Measurements from ENCODE around the gene AFAP1L1.

AFAP1L1 gene

GRCh38 chr5:149355688-149356087, 84.0 kb downstream of the AFAP1L1 start:
- no peak for DNase-seq

GRCh38 chr5:149356391-149356790, 84.7 kb downstream of the AFAP1L1 start:
- no peak for DNase-seq

GRCh38 chr5:149357370-149358293, 86.0 kb downstream of the AFAP1L1 start, which contains the start of gene PCYOX1L:
TSS of gene PCYOX1L (plus strand) at chr5:149358046. CDS start at chr5:149358069, 23 bp downstream.
- DNase-seq = peak; percentile 84 to 98

- DNase-seq = no peak
Observed at GRCh38 chr5:149358294-149358651, 86.6 kb downstream of the AFAP1L1 start.

- no peak for DNase-seq
Observed at GRCh38 chr5:149358868-149359495, 87.3 kb downstream of the AFAP1L1 start.

- DNase-seq = no peak
Observed at GRCh38 chr5:149360272-149360671, 88.6 kb downstream of the AFAP1L1 start.

- no peak for DNase-seq
Observed at GRCh38 chr5:149362541-149362940, 90.9 kb downstream of the AFAP1L1 start.

- DNase-seq = no peak
Observed at GRCh38 chr5:149363358-149363757, 91.7 kb downstream of the AFAP1L1 start.

- DNase-seq = no peak
Observed at GRCh38 chr5:149363936-149364335, 92.3 kb downstream of the AFAP1L1 start.

- no peak for DNase-seq
Observed at GRCh38 chr5:149364719-149365118, 93.1 kb downstream of the AFAP1L1 start.

GRCh38 chr5:149365418-149365817, 93.8 kb downstream of the AFAP1L1 start:
- DNase-seq = no peak

- DNase-seq = no peak
Observed at GRCh38 chr5:149366169-149366729, 94.6 kb downstream of the AFAP1L1 start.

GRCh38 chr5:149367249-149367971, 95.8 kb downstream of the AFAP1L1 start:
- DNase-seq = peak; percentile 46 to 54

GRCh38 chr5:149367972-149368645, 96.5 kb downstream of the AFAP1L1 start:
- no peak for DNase-seq

- DNase-seq = no peak
Observed at GRCh38 chr5:149370878-149371277, 99.2 kb downstream of the AFAP1L1 start.

GRCh38 chr5:149371296-149371962, 99.8 kb downstream of the AFAP1L1 start:
- DNase-seq = peak; percentile 62 to 67

- DNase-seq = no peak
Observed at GRCh38 chr5:149372076-149372795, 100.6 kb downstream of the AFAP1L1 start.

GRCh38 chr5:149372932-149373331, 101.3 kb downstream of the AFAP1L1 start:
- no peak for DNase-seq

- DNase-seq = no peak
Observed at GRCh38 chr5:149374303-149374702, 102.6 kb downstream of the AFAP1L1 start.

GRCh38 chr5:149374801-149375200, 103.1 kb downstream of the AFAP1L1 start:
- no peak for DNase-seq

- no peak for DNase-seq
Observed at GRCh38 chr5:149375434-149375833, 103.8 kb downstream of the AFAP1L1 start.

All from stimulated activated CD4-positive, alpha-beta T cell treated with anti-CD3 and anti-CD28 coated beads, Interleukin-2, amount 100 ng/mL, for 48 hours (primary cell).